Common myeloid progenitor, CD34-positive (primary cell): ENCODE results near the gene HNRNPA2B1.

ENCODE experiments used
- CTCF ChIA-PET: fragments of 350-600 bp; sonication (Branson Sonifier 250); formaldehyde crosslinking; loops from one replicate; lab custom pipeline; 2021; ENCODE audit warnings: antibody characterized with exemption; lab: Charles Lee
- POLR2A ChIA-PET: fragments of 350-600 bp; sonication (Branson Sonifier 250); formaldehyde crosslinking; loops from one replicate; lab custom pipeline; 2021; ENCODE audit warnings: antibody characterized with exemption; lab: Charles Lee
- DNase-seq, 3 donors: peaks; one replicate each; pipeline versions ENCODE4 v3.0.0 to v3.0.0-alpha.2; 2013
- H3K27ac ChIP-seq, 2 experiments: 1 replicate in 1 of 2; 2 replicates in 1 of 2; pipeline ENCODE4 v1.7.0; 2013; ENCODE audit warnings: inconsistent platforms in 2 of 2, low read length in 2 of 2, mild to moderate bottlenecking in 2 of 2, low read depth in 1 of 2, moderate library complexity in 1 of 2; ENCODE audit not compliant: severe bottlenecking in 2 of 2, insufficient read depth in 1 of 2, poor library complexity in 1 of 2
- H3K27me3 ChIP-seq, 5 experiments: replicated peaks in 2 of 5; 1 replicate in 3 of 5; 2 replicates in 2 of 5; pipeline versions ENCODE4 v1.6.1 to v1.7.0; 2013; ENCODE audit warnings: low read length in 4 of 5, mild to moderate bottlenecking in 2 of 5, moderate library complexity in 2 of 5, inconsistent platforms in 1 of 5; ENCODE audit not compliant: insufficient read depth in 5 of 5, control insufficient read depth in 4 of 5
- H3K36me3 ChIP-seq, 4 experiments: 1 replicate in 2 of 4; 2 replicates in 2 of 4; pipeline versions ENCODE4 v1.6.1 to v1.7.0; 2013; ENCODE audit warnings: low read length in 3 of 4, control low read depth in 1 of 4, mild to moderate bottlenecking in 1 of 4; ENCODE audit not compliant: control insufficient read depth in 4 of 4, insufficient read depth in 4 of 4
- H3K4me1 ChIP-seq, 4 experiments: 1 replicate in 3 of 4; 2 replicates in 1 of 4; pipeline versions ENCODE4 v1.6.1 to v1.7.1; 2013; ENCODE audit warnings: low read length in 3 of 4, mild to moderate bottlenecking in 3 of 4, control low read depth in 1 of 4, inconsistent platforms in 1 of 4, moderate library complexity in 1 of 4; ENCODE audit not compliant: control insufficient read depth in 4 of 4, insufficient read depth in 4 of 4; ENCODE audit errors: control extremely low read depth in 1 of 4
- H3K4me3 ChIP-seq, 7 experiments: 1 replicate in 4 of 7; 2 replicates in 3 of 7; pipeline versions ENCODE4 v1.5.1 to v1.7.0; 2013; ENCODE audit warnings: mild to moderate bottlenecking in 7 of 7, low read length in 6 of 7, moderate library complexity in 6 of 7, inconsistent platforms in 2 of 7, low read depth in 2 of 7, control low read depth in 1 of 7; ENCODE audit not compliant: insufficient read depth in 4 of 7, control insufficient read depth in 1 of 7; ENCODE audit errors: extremely low read depth in 1 of 7
- H3K9me3 ChIP-seq, 5 experiments: 1 replicate in 4 of 5; 2 replicates in 1 of 5; pipeline versions ENCODE4 v1.6.1 to v1.7.1; 2013; ENCODE audit warnings: low read length in 4 of 5, mild to moderate bottlenecking in 2 of 5, inconsistent platforms in 1 of 5, low read depth in 1 of 5, moderate library complexity in 1 of 5; ENCODE audit not compliant: control insufficient read depth in 4 of 5, insufficient read depth in 2 of 5; ENCODE audit errors: control extremely low read depth in 1 of 5
- WGBS: methylation state at CpG from one replicate; pipeline ENCODE4 v1.1.5; 2013; ENCODE audit not compliant: insufficient coverage; 5-methylcytosine and 5-hydroxymethylcytosine counted together

The HNRNPA2B1 gene

DNA sequence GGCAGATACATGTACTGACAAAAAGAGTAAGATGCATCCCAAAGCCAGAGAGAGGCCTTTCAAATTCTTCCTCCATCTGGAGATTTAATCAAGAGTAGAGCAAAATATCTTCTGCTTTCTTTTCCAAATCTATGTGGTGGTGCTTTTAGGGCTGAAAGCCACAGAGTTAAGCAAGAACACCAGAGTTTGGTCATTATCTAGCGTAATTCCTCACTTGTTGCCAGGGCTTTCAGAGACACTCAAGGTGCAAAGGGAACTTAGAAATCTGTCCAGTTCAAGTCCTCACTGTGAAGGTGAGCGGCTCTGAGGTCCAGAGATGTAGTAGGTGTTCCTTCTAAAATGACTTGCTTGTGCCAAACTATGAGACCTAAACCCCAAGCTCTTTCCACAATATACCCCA lies 59.5 kb downstream of the HNRNPA2B1 start:
- ChIA-PET CTCF (interaction anchor here (1.1 kb wide), 1 partner anchor 50 kb away, joined by 3 read pairs; no protein-coding TSS in a partner anchor), POLR2A (no interaction called here)
- H3K9me3 ChIP-seq = no peaks in the 10 kb centered on the region
- DNase-seq = peak in 1 of 3 donors; percentile 27
- H3K27me3 ChIP-seq = no peaks in the 10 kb centered on the region
- H3K4me3 ChIP-seq = no peak overlapping the region
- peaks cover 0 to 3% (median 0%) of the 10 kb centered on the region in 4 experiments for H3K4me1 ChIP-seq
- no peak overlapping the region for H3K27ac ChIP-seq
- WGBS = 67% methylated on average over 1 of the region's 2 CpGs
- no peaks in the 10 kb centered on the region for H3K36me3 ChIP-seq

DNA sequence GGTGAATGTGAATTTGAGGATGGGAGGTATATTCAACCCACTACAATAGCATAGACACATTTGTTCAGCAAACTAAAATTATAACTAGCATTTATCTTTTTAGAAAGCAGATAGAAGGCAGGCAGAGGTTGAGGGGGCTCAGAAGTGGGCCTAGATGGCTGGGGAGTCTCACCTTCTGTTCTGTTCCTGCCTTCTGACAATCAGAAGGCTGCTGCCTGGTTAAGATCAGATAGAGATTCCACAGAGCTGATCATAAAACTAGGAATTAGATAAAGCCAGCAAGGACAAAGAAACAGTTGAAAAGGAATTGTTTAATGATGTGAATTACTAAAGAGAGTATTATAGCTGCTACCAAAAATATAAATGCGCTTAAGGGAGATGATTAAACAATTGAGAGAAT lies 60.2 kb downstream of the HNRNPA2B1 start:
- no peaks in the 10 kb centered on the region for H3K36me3 ChIP-seq
- ChIA-PET POLR2A (no interaction called here), CTCF (no interaction called here)
- DNase-seq = no peak
- no peaks in the 10 kb centered on the region for H3K27me3 ChIP-seq
- no CpG with 5 or more reads among the region's 1 CpG for WGBS
- no peak overlapping the region for H3K4me3 ChIP-seq
- H3K9me3 ChIP-seq = peaks cover 0 to 2% (median 0%) of the 10 kb centered on the region in 5 experiments
- H3K27ac ChIP-seq = no peak overlapping the region
- H3K4me1 ChIP-seq = peaks cover 0 to 3% (median 0%) of the 10 kb centered on the region in 4 experiments
